Stimulated activated naive B cell treated with anti-CD40 and anti-IgM and Interleukin-4, amounts not matched to agents 10 μg/mL and 1 μg/mL and 100 μg/mL, for 72 hours (primary cell): ENCODE data around the gene LEMD1.
"Not testable (repeated sequence)": the region's sequence is repeated elsewhere in the genome, so short reads cannot be mapped to it uniquely, and the experiment has no call there.

ENCODE experiments used
- ATAC-seq, 2 donors: fragments of 150-1000 bp; cut with Tn5 transposase; replicated peaks; 2 replicates each; pipeline ENCODE4 v1.10.0; 2021; ENCODE audit warnings: moderate library complexity in 1 of 2
- DNase-seq: peaks from one replicate; pipeline ENCODE4 v3.0.0; 2021
- H3K27ac Mint-ChIP-seq: one replicate; pipeline ENCODE4 v1.8.0; 2022; ENCODE audit warnings: mild to moderate bottlenecking, mixed read lengths
- H3K27me3 Mint-ChIP-seq, 2 donors: one replicate each; pipeline ENCODE4 v1.8.0; 2022; ENCODE audit warnings: mixed read lengths in 2 of 2
- H3K36me3 Mint-ChIP-seq, 2 donors: one replicate each; pipeline ENCODE4 v1.8.0; 2022; ENCODE audit warnings: mixed read lengths in 2 of 2, mild to moderate bottlenecking in 1 of 2
- H3K4me1 Mint-ChIP-seq, 2 donors: one replicate each; pipeline ENCODE4 v1.8.0; 2022; ENCODE audit warnings: mixed read lengths in 2 of 2, mild to moderate bottlenecking in 1 of 2
- H3K4me3 Mint-ChIP-seq, 2 donors: one replicate each; pipeline ENCODE4 v1.8.0; 2022; ENCODE audit warnings: mild to moderate bottlenecking in 2 of 2, mixed read lengths in 2 of 2, moderate library complexity in 1 of 2
- H3K9me3 Mint-ChIP-seq, 2 donors: one replicate each; pipeline ENCODE4 v1.8.0; 2022; ENCODE audit warnings: mixed read lengths in 2 of 2, mild to moderate bottlenecking in 1 of 2

The LEMD1 gene

DNA sequence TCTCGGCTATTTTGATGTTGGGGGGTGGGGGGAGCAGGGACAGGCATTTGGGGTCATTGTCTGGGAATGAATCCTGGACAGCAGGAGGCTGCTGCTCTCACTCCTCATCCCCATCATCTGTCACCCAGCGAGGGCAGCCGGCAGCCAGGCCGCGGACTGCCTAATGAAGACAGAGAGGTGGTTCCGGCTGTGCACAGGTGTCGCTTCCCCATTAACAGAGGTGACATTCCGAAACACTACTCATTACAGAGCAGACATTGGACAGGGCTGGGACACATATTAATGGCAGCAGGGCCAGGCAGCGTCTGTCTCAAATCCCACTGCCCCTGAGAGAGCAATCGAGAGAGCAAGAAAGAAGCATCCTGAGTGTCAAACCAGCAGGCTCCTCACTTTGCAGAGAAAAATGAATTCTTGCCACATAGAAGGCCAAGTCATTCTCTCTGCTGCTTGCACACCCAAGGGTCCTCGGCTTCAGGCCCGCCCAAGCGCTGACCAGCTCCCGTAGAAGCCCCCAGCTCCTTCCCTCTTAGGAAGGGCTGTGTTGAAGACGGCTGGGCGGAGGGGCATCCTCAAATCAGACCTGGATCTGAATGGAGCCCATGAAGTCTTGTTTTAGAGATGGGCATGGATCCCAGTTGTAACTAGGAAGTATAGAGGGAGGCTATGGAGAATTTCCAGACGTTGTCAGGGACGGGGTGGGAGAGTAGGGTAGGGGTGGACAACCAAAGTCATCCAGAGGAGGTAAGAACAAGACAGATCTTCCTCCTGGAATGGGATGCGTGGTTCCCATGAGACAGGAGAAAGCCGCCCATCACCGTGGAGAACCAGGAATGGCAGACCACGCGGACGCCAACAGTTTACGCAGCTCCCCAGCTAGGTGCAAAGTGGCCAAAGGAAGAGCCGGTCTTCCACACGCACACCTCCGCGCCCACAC, 8.2 kb upstream of the LEMD1 start:
- Mint-ChIP-seq H3K27ac (peak overlapping the region; percentile 54), H3K9me3 (no peaks in the 10 kb centered on the region), H3K4me1 (peaks cover 29 to 38% of the 10 kb centered on the region in 2 donors), H3K36me3 (no peaks in the 10 kb centered on the region), H3K27me3 (peaks cover 6 to 7% of the 10 kb centered on the region in 2 donors), H3K4me3 (peak overlapping the region; percentile 66 to 85)
- DNase-seq: no peak
- no peak for ATAC-seq

DNA sequence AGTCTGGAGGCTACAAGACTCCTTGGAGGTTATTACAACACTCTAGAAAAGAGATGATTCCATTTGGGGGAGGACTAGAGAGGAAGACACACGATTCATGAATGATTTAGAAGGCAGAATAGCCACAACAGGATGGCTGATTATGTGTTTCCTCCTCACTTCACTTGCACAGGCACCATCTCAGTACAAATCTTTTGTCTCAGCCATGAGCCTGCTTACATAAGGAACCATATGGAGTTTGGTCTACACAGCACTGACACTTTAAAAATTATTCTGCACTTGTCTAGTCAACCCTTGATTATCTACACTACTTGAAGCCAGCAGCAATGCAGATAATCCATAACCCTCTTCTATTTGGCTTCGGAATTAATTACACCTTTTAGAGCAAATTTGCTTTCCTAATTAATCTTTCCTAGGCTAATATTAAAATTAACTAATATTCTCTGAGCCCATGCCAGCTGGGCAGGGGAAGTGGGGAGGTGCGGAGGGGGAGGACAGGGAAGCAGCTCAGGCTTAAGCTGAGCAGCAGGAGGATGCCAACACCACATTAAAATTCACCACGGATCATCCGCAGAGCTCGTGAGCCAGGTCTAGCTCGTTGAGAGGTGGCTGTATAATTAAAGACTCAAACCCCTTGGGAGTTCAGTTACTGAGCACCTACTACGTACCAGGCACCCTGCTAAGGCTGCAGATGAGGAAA, 3.2 kb upstream of the LEMD1 start:
- Mint-ChIP-seq H3K27me3 (peaks cover 23 to 32% of the 10 kb centered on the region in 2 donors), H3K4me1 (peaks cover 8 to 11% of the 10 kb centered on the region in 2 donors), H3K27ac (no peak overlapping the region), H3K4me3 (no peak overlapping the region), H3K36me3 (no peaks in the 10 kb centered on the region), H3K9me3 (no peaks in the 10 kb centered on the region)
- no peak for ATAC-seq
- no peak for DNase-seq

DNA sequence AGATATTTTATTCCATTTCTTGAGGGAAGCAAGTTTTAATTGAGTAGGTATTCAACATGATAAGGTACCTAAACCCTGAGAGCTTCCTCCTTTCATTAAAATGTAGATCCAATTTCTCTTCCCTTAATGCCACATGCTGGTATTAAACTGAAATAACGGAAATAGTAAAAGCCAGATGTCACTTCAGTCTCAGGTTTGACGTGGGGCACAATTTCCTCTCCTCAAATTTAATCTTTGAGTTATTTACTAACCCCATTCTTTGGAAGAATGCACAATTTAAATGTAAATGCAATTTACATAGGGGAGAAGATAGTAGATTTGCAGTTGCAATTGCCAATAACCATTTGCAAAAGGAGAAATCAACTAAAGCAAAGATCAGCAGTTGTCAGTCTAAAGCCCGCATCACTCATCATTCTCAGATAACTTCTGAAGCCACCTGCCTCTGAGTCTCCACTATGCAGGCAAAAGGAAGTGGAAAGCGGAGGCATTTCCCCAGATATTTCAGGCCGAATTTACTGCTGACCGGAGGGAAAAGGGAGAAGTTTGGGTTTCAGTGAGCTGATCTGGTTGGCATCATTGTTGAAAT, 2.1 kb upstream of the LEMD1 start:
- DNase-seq: no peak
- no peaks in the 10 kb centered on the region for H3K9me3 Mint-ChIP-seq

DNA sequence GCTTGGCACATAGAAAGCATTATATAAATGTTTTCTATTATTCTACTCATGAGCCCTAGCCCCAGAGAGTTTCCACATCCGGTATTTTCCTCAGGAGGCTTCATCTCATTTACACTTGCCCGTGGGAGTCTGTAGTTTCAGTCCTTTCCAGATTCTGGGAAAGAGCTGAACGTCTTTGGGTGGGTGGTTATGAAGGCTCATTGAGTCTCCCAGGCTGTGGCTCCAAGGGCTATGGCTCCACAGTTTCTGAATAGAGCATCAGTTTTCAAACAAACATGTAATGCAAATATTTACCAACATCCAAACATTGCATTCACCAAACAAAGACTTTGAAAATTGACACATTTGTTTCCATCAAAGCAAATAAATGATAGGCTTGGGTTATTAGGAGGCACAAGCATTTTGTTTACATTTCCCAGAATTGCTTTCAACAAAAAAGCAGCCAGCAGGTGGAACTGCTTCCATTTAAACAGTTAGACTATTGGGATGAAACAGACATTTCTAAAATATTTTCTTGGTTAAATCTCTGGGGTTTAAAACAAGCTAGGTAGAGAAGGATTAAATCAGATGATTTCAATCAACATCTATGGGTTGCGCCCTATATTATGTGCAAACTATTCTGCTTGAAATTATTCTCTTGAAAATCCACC, 1.3 kb upstream of the LEMD1 start:
- Mint-ChIP-seq H3K27me3 (peaks cover 24 to 41% of the 10 kb centered on the region in 2 donors), H3K9me3 (no peaks in the 10 kb centered on the region), H3K4me1 (peaks cover 5 to 6% of the 10 kb centered on the region in 2 donors), H3K4me3 (no peak overlapping the region), H3K36me3 (no peaks in the 10 kb centered on the region), H3K27ac (no peak overlapping the region)
- ATAC-seq (no peak), DNase-seq (no peak)

More for the DNA sequence above, 2.1 kb upstream of the LEMD1 start:
- Mint-ChIP-seq H3K4me3 (no peak overlapping the region), H3K27me3 (peaks cover 23 to 40% of the 10 kb centered on the region in 2 donors), H3K4me1 (peaks cover 6 to 8% of the 10 kb centered on the region in 2 donors), H3K27ac (no peak overlapping the region), H3K36me3 (no peaks in the 10 kb centered on the region)
- no peak for ATAC-seq

DNA sequence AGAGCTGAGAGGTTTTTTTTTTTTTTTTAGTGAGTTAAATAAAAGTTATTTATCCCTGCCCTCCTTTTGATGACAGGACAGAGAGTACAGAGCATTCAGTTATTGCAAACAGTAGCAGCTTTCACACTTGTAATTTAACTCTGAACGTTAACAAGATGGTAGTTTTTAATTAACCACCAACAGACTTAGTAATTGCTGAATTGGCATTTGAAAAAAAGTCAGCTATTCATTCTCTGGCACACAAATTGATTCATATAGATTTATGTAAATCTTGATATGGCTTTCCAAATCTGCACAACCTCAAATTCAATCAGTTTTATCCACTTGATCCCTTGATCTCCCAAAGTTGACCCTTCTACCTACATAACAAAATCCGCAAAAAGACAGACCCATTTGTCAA, 918 bp downstream of the LEMD1 start:
- no peak overlapping the region for H3K27ac Mint-ChIP-seq
- peaks cover 20 to 39% of the 10 kb centered on the region in 2 donors for H3K27me3 Mint-ChIP-seq
- H3K36me3 Mint-ChIP-seq: no peaks in the 10 kb centered on the region
- H3K4me3 Mint-ChIP-seq: no peak overlapping the region
- DNase-seq (no peak), ATAC-seq (no peak)
- no peaks in the 10 kb centered on the region for H3K4me1 Mint-ChIP-seq
- no peaks in the 10 kb centered on the region for H3K9me3 Mint-ChIP-seq

DNA sequence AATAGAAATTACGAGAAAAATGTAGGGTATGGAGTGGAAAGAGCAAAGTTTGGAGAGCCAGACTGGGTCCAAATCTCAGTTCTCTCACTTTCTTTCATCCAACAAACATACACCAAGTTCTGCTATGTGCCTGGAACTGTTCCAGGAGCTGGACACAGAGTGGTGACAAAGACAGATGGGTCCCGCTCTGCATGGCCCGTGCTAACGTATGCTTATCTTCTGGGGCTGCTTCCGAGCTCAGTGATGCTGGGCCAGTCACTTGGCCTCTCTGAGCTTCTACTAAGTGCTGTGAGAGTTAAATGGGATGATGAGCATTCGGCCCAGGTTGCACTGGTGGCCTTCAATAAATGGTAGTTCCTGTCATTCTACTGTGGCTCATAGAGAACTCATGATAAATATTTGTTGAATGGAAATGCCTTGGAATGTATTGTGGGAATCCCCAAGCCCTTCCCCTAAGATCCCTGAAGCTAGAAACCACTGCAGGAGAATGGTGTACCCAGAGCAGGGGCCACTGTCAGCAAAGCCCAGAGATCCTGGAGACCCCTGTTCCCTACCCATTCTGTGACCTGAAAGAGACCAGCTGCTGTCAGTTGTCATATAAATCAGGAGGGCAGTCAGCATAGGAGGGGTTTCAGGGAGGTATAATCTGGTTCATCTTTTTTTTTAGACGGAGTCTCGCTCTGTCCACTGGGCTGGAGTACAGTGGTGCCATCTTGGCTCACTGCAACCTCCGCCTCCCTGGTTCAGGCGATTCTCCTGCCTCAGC, 3.8 kb downstream of the LEMD1 start:
- Mint-ChIP-seq H3K4me1 (no peaks in the 10 kb centered on the region), H3K27me3 (peaks cover 21 to 41% of the 10 kb centered on the region in 2 donors), H3K36me3 (no peaks in the 10 kb centered on the region), H3K4me3 (no peak overlapping the region), H3K9me3 (no peaks in the 10 kb centered on the region), H3K27ac (no peak overlapping the region)
- ATAC-seq: no peak
- no peak for DNase-seq

DNA sequence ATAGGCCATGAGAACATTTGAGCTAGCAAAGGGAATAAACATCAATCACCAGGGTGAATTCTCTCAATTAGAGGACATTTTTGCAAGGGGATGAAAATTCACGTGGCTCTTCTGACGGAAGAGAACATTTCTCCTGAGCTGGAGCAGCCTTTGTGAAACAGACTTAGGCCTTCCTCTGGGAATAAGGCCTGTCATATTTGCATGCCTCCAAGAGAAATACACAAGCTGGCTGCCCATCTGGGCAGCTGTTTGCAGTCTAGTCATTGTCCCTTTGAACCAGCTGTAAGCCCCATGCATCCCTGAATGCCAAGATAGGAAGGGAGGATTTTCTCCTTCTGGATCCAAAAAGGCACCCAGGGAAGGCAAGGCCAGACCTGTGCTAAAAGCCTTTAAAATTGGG, 5.5 kb downstream of the LEMD1 start:
- Mint-ChIP-seq H3K36me3 (no peaks in the 10 kb centered on the region), H3K4me1 (no peaks in the 10 kb centered on the region), H3K9me3 (no peaks in the 10 kb centered on the region), H3K27ac (no peak overlapping the region), H3K4me3 (no peak overlapping the region), H3K27me3 (peaks cover 17 to 30% of the 10 kb centered on the region in 2 donors)
- ATAC-seq (no peak), DNase-seq (no peak)

DNA sequence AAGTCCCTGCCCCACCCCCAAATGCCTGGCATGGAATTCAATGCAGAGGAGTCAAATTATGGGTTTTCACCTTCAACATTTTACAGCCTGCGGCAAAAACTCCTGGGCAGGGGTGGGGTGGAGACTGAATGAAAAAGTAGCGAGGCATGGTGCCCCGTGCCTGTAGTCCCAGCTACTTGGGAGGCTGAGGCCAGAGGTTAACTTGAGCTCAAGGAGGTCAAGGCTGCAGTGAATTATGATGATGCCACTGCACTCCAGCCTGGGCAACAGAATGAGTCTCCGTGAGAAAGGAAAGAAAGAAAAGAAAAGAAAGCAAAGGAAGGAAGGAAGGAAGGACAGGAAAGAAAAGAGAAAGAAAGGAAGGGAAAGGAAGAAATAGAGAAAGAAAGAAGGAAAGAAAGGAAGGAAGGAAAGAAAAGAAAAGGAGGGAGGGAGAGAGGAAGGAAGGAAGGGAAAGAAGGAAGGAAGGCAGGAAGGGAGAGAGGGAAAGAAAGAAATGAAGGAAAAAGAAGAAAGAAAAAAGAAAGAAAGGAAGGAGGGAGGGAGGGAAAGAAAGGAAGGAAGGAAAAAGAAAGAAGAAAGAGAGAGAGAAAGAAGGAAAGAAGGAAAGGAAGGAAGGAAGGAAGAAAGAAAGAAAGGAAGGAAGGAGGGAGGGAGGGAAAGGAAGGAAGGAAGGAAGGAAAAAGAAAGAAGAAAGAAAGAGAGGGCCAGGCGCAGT, 11.1 kb downstream of the LEMD1 start:
- Mint-ChIP-seq H3K36me3 (no peaks in the 10 kb centered on the region), H3K4me1 (no peaks in the 10 kb centered on the region), H3K4me3 (no peak overlapping the region), H3K9me3 (no peaks in the 10 kb centered on the region), H3K27ac (no peak overlapping the region), H3K27me3 (peaks cover 23 to 33% of the 10 kb centered on the region in 2 donors)
- ATAC-seq: no peak
- no peak for DNase-seq

DNA sequence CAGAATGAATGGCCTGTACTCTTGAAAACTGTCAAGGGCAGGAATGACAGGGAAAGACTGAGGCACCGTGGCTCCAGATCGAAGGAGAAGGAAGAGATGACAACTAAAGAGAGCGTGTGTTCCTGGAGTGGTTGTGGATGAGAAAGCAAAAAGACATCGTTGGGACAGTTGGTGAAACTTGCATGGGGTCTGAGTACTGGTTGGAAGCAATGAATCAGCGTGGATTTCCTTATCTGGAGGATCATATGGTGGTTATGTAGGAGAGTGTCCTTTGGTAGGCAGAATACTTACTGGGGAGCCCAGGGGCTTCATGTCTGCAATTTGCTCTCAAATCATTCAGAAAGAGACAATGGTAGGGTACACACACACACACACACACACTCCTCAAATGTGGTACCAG, 13.9 kb downstream of the LEMD1 start:
- H3K4me1 Mint-ChIP-seq: no peaks in the 10 kb centered on the region
- no peak for DNase-seq
- no peaks in the 10 kb centered on the region for H3K9me3 Mint-ChIP-seq
- no peak overlapping the region for H3K27ac Mint-ChIP-seq
- no peak overlapping the region for H3K4me3 Mint-ChIP-seq
- peaks cover 23 to 39% of the 10 kb centered on the region in 2 donors for H3K27me3 Mint-ChIP-seq
- no peaks in the 10 kb centered on the region for H3K36me3 Mint-ChIP-seq
- ATAC-seq: no peak

DNA sequence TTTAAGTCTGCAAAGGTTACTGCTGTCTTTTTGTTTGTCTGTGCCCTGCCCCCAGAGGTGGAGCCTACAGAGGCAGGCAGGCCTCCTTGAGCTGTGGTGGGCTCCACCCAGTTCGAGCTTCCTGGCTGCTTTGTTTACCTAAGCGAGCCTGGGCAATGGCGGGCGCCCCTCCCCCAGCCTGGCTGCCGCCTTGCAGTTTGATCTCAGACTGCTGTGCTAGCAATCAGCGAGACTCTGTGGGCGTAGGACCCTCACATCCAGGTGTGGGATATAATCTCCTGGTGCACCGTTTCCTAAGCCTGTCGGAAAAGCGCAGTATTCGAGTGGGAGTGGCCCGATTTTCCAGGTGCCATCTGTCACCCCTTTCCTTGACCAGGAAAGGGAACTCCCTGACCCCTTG, 15.6 kb downstream of the LEMD1 start:
- H3K4me1 Mint-ChIP-seq, DNase-seq, H3K36me3 Mint-ChIP-seq, H3K27ac Mint-ChIP-seq, H3K9me3 Mint-ChIP-seq, ATAC-seq, H3K4me3 Mint-ChIP-seq: not testable (repeated sequence)
- H3K27me3 Mint-ChIP-seq: peaks cover 23 to 39% of the 10 kb centered on the region in 2 donors

DNA sequence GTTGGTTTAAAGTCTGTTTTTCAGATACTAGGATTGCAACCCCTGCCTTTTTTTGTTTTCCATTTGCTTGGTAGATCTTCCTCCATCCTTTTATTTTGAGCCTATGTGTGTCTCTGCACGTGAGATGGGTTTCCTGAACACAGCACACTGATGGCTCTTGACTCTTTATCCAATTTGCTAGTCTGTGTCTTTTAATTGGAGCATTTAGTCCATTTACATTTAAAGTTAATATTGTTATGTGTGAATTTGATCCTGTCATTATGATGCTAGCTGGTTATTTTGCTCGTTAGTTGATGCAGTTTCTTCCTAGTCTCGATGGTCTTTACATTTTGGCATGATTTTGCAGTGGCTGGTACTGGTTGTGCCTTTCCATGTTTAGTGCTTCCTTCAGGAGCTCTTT, 17.4 kb downstream of the LEMD1 start:
- H3K4me1 Mint-ChIP-seq, H3K4me3 Mint-ChIP-seq, H3K27ac Mint-ChIP-seq, H3K9me3 Mint-ChIP-seq, H3K36me3 Mint-ChIP-seq, ATAC-seq, DNase-seq: not testable (repeated sequence)
- H3K27me3 Mint-ChIP-seq: peaks cover 12 to 26% of the 10 kb centered on the region in 2 donors

DNA sequence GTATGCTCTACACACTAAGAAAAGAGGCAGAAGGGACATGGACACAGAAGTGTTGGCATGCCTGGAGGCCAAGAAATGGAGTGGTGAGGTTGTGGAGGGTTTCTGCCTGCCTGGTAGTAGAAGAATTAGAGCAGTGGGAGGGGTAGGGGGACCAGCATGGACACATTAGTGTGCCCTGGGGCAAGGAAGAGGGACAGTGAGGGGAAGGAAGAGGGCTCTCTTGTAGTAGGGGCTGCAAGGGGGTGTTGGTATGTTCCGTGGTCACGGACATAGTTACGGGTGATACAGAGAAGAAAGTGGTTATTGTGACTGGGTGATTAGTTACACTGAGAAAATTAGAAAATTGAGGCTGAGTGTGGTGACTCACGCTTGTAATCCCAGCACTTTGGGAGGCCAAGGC, 23.3 kb downstream of the LEMD1 start:
- no peak overlapping the region for H3K4me3 Mint-ChIP-seq
- DNase-seq (no peak), ATAC-seq (no peak)
- H3K9me3 Mint-ChIP-seq: no peaks in the 10 kb centered on the region
- no peak overlapping the region for H3K27ac Mint-ChIP-seq
- H3K36me3 Mint-ChIP-seq: no peaks in the 10 kb centered on the region
- H3K4me1 Mint-ChIP-seq: no peaks in the 10 kb centered on the region
- H3K27me3 Mint-ChIP-seq: peaks cover 12 to 16% of the 10 kb centered on the region in 2 donors

DNA sequence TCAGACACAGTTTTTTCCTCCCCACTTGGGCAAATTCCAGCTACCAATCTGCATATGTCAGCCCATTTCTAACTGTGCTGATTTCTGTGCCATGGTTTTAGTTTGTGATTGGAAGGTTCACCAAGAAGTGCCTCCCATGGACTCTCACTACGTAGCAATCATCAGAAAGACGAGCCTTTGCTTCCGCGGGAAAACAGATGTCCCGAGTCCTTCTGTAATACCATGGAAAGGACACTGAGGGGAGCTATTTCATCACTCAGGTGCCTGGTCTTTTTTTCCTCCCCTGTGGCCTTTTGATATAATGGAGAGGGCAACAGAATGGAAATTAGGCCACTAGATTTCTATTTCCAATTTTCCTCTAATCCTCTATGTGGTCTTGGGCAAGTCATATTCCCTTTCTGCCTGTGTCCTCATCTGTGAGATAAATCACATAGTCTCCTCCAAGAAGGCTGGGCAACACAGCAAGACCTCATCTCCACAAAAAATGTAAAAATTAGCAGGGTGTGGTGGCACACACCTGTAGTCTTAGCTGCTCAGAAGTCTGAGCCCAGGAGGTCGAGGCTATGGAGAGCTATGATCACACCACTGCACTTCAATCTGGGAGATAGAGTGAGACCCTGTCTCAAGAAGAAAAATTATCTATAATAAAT, 24.8 kb downstream of the LEMD1 start:
- H3K36me3 Mint-ChIP-seq: no peaks in the 10 kb centered on the region
- no peak overlapping the region for H3K27ac Mint-ChIP-seq
- ATAC-seq (peak; percentile 23 to 47), DNase-seq (no peak)
- no peaks in the 10 kb centered on the region for H3K4me1 Mint-ChIP-seq
- no peak overlapping the region for H3K4me3 Mint-ChIP-seq
- H3K27me3 Mint-ChIP-seq: peaks cover 18 to 27% of the 10 kb centered on the region in 2 donors
- no peaks in the 10 kb centered on the region for H3K9me3 Mint-ChIP-seq
